HG03025 (cell line): ENCODE results near the gene NIPBL.
"Not testable (repeated sequence)": the region's sequence is repeated elsewhere in the genome, so short reads cannot be mapped to it uniquely, and the experiment has no call there.

Source experiments
- ATAC-seq: cut with Tn5 transposase; IDR thresholded peaks from one replicate; pipeline ENCODE4 v1.9.1; 2021; ENCODE audit warnings: mild to moderate bottlenecking, moderate library complexity; ENCODE audit not compliant: unreplicated experiment, low FRiP score

The NIPBL gene

DNA sequence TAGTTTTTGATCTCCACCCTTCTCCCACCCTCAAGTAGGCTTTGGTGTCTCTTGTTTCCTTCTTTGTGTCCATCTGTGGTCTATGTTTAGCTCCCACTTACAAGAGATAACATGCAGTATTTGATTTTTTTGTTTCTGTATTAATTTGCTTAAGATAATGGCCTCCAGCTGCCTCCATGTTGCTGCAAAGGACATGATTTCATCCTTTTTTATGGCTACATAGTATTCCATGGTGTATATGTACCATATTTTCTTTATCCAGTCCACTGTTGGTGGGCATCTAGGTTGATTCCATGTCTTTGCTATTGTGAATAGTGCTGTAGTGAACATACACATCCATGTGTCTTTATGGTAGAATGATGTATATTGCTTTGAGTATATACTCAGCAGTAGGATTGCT lies 24.5 kb downstream of the NIPBL start:
- ATAC-seq, result not testable (repeated sequence)

DNA sequence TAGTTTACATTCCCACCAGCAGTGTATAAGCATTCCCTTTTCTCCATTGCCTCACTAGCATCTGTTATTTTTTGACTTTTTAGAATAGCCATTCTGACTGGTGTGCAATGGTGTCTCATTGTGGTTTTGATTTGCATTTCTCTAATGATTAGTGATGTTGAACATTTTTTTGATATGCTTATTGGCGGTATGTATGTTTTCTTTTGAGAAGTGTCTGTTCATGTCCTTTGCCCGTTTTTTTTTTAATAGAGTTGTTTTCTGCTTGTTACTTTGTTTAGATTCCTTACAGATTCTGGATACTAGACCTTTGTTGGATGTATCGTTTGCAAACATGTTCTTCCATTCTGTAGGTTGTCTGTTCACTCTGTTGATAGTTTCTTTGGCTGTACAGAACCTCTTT lies 25.3 kb downstream of the NIPBL start:
- no peak for ATAC-seq

GRCh38 chr5:36902353-36902752 lies 25.8 kb downstream of the NIPBL start:
- no peak for ATAC-seq

- ATAC-seq, result no peak
These were observed 28.1 kb downstream of the NIPBL start for GRCh38 chr5:36904677-36905076.

- ATAC-seq, result no peak
These were observed 32.1 kb downstream of the NIPBL start for GRCh38 chr5:36908544-36909260.

GRCh38 chr5:36915653-36916052 lies 39.1 kb downstream of the NIPBL start:
- no peak for ATAC-seq

- not testable (repeated sequence) for ATAC-seq
These were observed 40.0 kb downstream of the NIPBL start for GRCh38 chr5:36916614-36917013.

DNA sequence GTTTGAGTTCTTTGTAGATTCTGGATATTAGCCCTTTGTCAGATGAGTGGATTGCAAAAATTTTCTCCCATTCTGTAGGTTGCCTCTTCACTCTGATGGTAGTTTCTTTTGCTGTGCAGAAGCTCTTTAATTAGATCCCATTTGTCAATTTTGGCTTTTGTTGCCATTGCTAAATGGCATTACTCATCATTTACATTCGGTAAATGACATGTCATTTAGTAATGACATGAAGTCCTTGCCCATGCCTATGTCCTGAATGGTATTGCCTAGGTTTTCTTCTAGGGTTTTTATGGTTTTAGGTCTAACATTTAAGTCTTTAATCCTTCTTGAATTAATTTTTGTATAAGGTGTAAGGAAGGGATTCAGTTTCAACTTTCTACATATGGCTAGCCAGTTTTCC lies 40.8 kb downstream of the NIPBL start:
- not testable (repeated sequence) for ATAC-seq

GRCh38 chr5:36919238-36919637 lies 42.7 kb downstream of the NIPBL start:
- no peak for ATAC-seq

GRCh38 chr5:36919650-36920049 lies 43.1 kb downstream of the NIPBL start:
- no peak for ATAC-seq

DNA sequence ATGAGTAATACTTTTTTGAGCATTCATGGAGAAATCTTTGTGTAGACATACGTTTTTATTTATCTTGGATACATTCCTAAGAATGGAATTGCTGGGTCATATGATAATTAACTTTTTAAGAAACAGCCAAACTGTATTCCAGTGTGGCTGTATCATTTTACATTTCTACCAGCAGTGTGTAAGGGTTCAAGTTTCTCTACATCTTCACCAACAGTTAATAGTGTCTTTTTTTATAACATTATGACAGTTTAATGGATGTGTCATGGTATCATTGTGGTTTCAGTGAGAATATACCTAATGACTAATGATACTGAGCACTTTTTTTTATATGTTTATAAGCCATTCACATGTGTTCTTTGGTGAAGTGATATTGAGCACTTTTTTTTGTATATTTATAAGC lies 52.4 kb downstream of the NIPBL start:
- ATAC-seq, result no peak

DNA sequence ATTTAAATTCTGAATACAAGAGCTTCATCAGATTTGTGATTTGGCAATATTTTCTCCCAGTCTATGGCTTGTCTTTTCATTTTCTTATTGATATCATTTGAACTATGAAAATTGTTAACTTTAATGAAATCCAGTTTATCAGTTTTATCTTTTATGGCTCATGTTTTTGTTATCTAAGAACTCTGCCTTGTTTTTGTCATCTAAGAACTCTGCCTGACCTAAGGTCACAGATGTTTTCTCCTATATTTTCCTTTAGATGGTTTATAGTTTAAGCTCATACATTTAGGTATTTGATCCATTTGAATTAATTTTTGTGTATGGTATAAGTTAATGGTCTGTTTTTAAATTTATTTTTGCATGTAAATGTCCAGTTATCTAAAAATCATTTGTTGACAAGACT lies 52.9 kb downstream of the NIPBL start:
- ATAC-seq, result no peak

DNA sequence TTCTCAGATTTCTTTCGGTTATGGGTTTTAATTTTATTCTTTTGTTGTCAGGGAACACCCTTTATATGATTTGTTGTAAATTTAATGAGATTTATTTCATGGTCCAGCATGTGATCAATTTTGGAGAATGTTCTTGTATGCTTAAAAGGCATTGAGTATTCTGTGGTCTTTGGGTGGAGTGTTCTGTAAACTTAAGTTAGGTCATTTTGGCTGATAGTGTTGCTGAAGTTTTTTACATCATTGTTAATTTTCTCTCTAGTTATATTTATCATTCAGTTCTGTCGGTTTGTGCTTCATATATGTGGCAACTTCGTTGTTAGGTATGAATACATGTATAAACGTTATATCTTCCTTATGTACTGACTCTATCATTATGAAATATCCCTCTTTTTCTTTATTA lies 55.5 kb downstream of the NIPBL start:
- ATAC-seq, result no peak

GRCh38 chr5:36932699-36933098 lies 56.1 kb downstream of the NIPBL start:
- ATAC-seq, result no peak

- ATAC-seq, result no peak
These were observed 58.3 kb downstream of the NIPBL start for GRCh38 chr5:36934740-36935356.

DNA sequence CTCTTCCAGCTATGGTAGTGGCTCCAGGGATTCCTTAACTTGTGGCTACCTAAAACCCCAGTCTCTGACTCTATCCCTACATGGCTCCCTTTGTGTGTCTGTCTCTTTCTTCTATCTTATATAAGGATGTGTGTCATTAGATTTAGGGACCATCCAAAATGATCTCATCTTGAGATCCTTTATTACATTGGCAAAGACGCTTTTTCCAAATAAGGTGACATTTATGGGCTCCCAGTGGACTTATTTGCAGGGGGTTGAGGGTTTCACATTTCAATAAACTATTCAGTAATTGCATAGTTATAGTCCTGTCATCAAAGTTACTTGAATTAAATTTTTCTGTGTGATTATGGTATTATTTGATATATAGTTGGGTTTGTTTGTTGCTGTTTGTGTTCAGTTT lies 59.2 kb downstream of the NIPBL start:
- no peak for ATAC-seq

- ATAC-seq, result no peak
These were observed 59.7 kb downstream of the NIPBL start for GRCh38 chr5:36936309-36936708.

DNA sequence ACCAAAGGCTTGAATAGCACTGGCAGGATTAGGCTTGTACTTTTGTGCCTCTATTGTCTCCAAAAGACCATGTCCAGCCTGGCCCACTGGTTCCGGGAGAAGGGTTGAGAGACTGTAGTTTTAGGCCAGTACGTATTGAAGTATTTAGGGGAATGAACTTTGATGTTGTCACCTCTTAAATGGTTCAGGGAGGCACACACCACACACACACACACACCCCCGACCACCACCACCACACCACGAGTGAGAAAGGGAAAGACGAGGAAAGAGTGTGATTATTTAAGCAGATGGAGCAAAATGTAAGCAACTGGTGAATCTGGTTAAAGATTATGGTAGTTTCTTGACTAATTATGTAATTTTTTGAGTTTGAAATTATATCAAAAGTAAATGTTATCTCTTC lies 61.6 kb downstream of the NIPBL start:
- ATAC-seq, result no peak

DNA sequence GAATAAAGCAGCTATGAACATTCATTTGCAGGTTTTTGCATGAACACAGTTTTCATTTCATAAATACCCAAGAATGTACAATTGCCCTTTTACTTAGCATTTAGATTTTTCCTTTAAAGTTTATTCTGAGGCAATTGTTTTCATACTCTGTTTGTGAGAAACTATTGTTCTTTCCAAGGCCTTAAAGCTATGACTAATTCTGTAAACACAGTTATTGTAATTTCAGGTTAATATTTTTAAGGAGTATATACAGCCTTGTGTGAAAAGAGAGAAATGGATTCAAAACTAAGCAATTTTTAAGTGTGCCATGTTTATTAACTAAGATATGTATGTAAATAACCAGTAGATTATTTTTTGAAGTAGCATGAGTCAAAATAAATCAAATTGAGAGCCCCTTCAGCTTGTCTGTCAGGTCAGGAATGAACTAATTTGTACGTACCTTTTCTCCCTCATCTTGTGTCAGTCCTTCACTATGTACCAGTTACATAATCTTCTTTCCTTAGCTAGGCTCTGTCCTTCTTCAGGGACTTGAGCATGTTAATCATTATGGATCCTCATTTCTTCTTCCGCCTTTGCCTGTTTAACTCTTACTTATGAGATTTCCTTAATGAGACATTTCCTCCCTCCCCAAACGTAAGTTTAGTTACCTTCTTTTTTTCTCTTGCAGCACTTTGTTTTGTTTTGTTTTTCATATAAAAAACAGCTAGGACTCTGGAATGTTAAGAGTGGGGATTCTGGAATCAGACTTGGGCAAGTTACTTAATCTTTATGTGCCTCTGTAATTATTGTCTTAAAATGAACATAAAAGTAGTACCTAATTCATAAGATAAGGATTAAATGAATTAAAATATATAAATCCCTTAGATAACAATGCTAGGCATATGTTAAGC lies 63.6 kb downstream of the NIPBL start:
- ATAC-seq, result no peak

DNA sequence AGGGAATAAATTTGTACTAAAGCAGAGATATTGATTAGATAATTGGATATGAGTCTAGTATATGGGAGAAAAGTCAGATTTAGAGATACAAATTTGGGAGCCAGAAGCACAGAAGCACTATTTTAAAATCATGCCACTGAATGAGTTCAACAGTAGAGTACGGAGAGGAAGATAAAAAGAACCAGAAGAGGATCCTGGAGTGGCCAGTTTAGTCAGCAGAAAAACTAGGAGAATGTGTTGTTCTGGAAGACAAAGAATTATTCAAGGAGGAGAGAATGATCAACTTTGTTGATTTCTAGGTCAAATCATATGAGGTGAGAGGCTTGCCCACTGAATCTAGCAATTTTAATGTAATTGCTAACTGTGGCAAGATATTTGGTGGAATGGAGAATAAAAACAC lies 67.0 kb downstream of the NIPBL start:
- ATAC-seq, result no peak

GRCh38 chr5:36944024-36944423 lies 67.5 kb downstream of the NIPBL start:
- ATAC-seq, result no peak
